ENCODE measurements around the gene NIPBL. TPM values are rescaled to one million over a fixed set of nuclear protein-coding genes. Genes with fewer than 3 reads are reported as not detected.

Gene NIPBL
- total and polyA plus RNA-seq, 2 of the 8 experiments (the other 6 are each of a cell fraction or from before 2014, with no cell fraction given): 21.1 to 53.5 TPM

DNA sequence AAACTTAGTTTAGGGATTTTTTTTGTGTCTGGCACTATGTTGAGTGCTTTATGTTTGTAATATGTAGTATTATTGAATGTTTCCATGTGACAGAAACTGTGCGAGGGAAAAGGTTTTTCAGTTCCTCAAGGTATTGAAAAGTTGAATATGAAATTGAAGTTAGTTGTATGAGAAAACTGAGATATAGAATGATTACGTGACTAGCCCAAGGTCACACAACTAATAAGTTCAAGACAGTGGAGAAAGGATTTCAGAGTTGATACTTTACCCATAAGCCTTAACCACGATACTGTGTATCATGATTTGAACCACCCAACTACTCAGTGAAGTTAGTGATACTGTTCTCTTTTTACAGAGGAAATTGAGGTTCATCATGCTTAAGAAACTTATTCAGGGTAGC lies 5.7 kb downstream of the NIPBL start:
- H2BK15ac ChIP-seq (ENCODE audit: low read length): no peak overlapping the region
- TF ChIP-seq ZNF274 (IDR thresholded peaks at IDR 0.05; ENCODE audit: borderline replicate concordance, extremely low read depth, low read length) (no peak), EZH2 (IDR thresholded peaks at IDR 0.05; ENCODE audit: low read depth, low read length, severe bottlenecking) (no peak), POLR2AphosphoS5 (IDR thresholded peaks at IDR 0.05; ENCODE audit: low read depth, low read length) (no peak), TEAD4 (IDR thresholded peaks at IDR 0.05; ENCODE audit: low read depth, low read length) (no peak), JUND (IDR thresholded peaks at IDR 0.05; ENCODE audit: low read length) (no peak), CBX8 (IDR thresholded peaks at IDR 0.05; ENCODE audit: borderline replicate concordance, low read depth, low read length) (no peak), RXRA (IDR thresholded peaks at IDR 0.05; ENCODE audit: insufficient read depth, low read depth, low read length) (no peak), KDM1A (IDR thresholded peaks at IDR 0.05; ENCODE audit: borderline replicate concordance, low read length) (no peak), TCF12 (IDR thresholded peaks at IDR 0.05; ENCODE audit: low read depth, low read length) (no peak)
- TF ChIP-seq, protein P1, sequence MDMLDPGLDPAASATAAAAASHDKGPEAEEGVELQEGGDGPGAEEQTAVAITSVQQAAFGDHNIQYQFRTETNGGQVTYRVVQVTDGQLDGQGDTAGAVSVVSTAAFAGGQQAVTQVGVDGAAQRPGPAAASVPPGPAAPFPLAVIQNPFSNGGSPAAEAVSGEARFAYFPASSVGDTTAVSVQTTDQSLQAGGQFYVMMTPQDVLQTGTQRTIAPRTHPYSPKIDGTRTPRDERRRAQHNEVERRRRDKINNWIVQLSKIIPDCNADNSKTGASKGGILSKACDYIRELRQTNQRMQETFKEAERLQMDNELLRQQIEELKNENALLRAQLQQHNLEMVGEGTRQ (IDR thresholded peaks at IDR 0.05; ENCODE audit: low read length): no peak
- TF ChIP-seq, protein P2, sequence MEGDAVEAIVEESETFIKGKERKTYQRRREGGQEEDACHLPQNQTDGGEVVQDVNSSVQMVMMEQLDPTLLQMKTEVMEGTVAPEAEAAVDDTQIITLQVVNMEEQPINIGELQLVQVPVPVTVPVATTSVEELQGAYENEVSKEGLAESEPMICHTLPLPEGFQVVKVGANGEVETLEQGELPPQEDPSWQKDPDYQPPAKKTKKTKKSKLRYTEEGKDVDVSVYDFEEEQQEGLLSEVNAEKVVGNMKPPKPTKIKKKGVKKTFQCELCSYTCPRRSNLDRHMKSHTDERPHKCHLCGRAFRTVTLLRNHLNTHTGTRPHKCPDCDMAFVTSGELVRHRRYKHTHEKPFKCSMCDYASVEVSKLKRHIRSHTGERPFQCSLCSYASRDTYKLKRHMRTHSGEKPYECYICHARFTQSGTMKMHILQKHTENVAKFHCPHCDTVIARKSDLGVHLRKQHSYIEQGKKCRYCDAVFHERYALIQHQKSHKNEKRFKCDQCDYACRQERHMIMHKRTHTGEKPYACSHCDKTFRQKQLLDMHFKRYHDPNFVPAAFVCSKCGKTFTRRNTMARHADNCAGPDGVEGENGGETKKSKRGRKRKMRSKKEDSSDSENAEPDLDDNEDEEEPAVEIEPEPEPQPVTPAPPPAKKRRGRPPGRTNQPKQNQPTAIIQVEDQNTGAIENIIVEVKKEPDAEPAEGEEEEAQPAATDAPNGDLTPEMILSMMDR (IDR thresholded peaks at IDR 0.05; ENCODE audit: control extremely low read depth in 1 of 3, insufficient read depth in 1 of 3, low read depth in 1 of 3, low read length in 3 of 3): no peak

More for the DNA sequence above, 5.7 kb downstream of the NIPBL start:
- no peak overlapping the region for H2BK5ac ChIP-seq (ENCODE audit: low read depth, low read length)
- no peak overlapping the region for H2BK20ac ChIP-seq (ENCODE audit: low read length)
- H2BK12ac ChIP-seq (ENCODE audit: low read depth, low read length): no peak overlapping the region
- H3K36me3 ChIP-seq (ENCODE audit: control insufficient read depth in 2 of 4, insufficient read depth in 4 of 4, low read length in 3 of 4): no peaks in the 10 kb centered on the region; a peak in 1 of 8 replicates
- H3K27me3 ChIP-seq (replicated peaks in 1 of 4; ENCODE audit: control insufficient read depth in 3 of 4, extremely low read depth in 1 of 4, insufficient read depth in 3 of 4, low read length in 3 of 4): no peaks in the 10 kb centered on the region
- DNase-seq (ENCODE audit: low read depth in 1 of 2, low spot score in 2 of 2) (no peak), FAIRE-seq (no peak)
- H4K5ac ChIP-seq (ENCODE audit: insufficient read length, low read depth, low read length): no peak overlapping the region
- peaks cover 6% of the 10 kb centered on the region for H3K23me2 ChIP-seq (ENCODE audit: low read depth, low read length)
- no peak overlapping the region for H2AK5ac ChIP-seq (ENCODE audit: low read depth, low read length)
- ChIA-PET POLR2A (ENCODE audit: partially characterized antibody) (no interaction called here), CTCF (ENCODE audit: partially characterized antibody) (interaction anchor here (2.1 to 2.4 kb wide), 2 partner anchors 137 to 143 kb away, joined by 6 to 8 read pairs; no protein-coding TSS in a partner anchor)
- no peak overlapping the region for H2BK120ac ChIP-seq (replicated peaks; ENCODE audit: low read depth, low read length)
- peaks cover 9 to 10% of the 10 kb centered on the region in 2 experiments for H4K20me1 ChIP-seq (replicated peaks in 1 of 2; ENCODE audit: control insufficient read depth in 1 of 2, insufficient read depth in 2 of 2, low read length in 2 of 2)
- no peak overlapping the region for H4K91ac ChIP-seq (replicated peaks; ENCODE audit: insufficient read length, low read length)
- WGBS, 2 experiments (ENCODE audit: extremely low coverage in 1 of 2, insufficient coverage in 1 of 2, insufficient read length in 1 of 2, insufficient replicate concordance in 2 of 2, low coverage in 1 of 2, low lambda C conversion rate in 2 of 2, missing lambda C conversion rate in 1 of 2): 84% methylated on average over 3 of the region's 3 CpGs; no CpG with 5 or more reads in 1 of the 2 experiments
- H4K8ac ChIP-seq (ENCODE audit: extremely low read depth, insufficient read depth, low read length): no peak overlapping the region
- peaks cover 27 to 100% of the 10 kb centered on the region in 2 experiments for H3K79me2 ChIP-seq (ENCODE audit: control insufficient read depth in 1 of 2, insufficient read depth in 2 of 2, low read length in 2 of 2)
- no peak overlapping the region for H3K9ac ChIP-seq (replicated peaks in 1 of 4; ENCODE audit: extremely low read depth in 1 of 4, low read depth in 3 of 4, low read length in 3 of 4)
- H3K4me3 ChIP-seq (ENCODE audit: extremely low read depth in 1 of 4, insufficient read depth in 2 of 4, low read depth in 3 of 4, low read length in 4 of 4): no peak overlapping the region
- no peak overlapping the region for H3K18ac ChIP-seq (ENCODE audit: extremely low read depth, low read length)
- no peak overlapping the region for H3K4me2 ChIP-seq (ENCODE audit: insufficient read depth in 1 of 2, low read depth in 2 of 2, low read length in 2 of 2)
- H3K23ac ChIP-seq (ENCODE audit: insufficient read length): no peak overlapping the region
- H3K4ac ChIP-seq (replicated peaks; ENCODE audit: insufficient read length, low read depth, low read length): no peak overlapping the region
- peaks cover 8% of the 10 kb centered on the region for H3K79me1 ChIP-seq (ENCODE audit: low read depth, low read length)
- H2AFZ ChIP-seq (ENCODE audit: low read length): no peak overlapping the region
- H3K9me3 ChIP-seq (ENCODE audit: insufficient read depth in 2 of 2, low read depth in 1 of 2, low read length in 1 of 2): 0 out of 4 replicates have a peak, but pooled peaks cover 0 to 2% of the 10 kb centered on the region in 2 experiments
- H3K4me1 ChIP-seq (replicated peaks in 1 of 4; ENCODE audit: control insufficient read depth in 3 of 4, insufficient read depth in 4 of 4, low read length in 3 of 4): no peaks in the 10 kb centered on the region; a peak in 2 of 7 replicates
- no peak overlapping the region for H3K27ac ChIP-seq (ENCODE audit: low read depth, low read length)
- no peak overlapping the region for H3K56ac ChIP-seq (replicated peaks; ENCODE audit: insufficient read length, low read depth, low read length)
- H3K14ac ChIP-seq (ENCODE audit: insufficient read length): no peak overlapping the region

Measured in H1 (cell line).